Lower leg skin (tissue), 4 donors: Measurements from ENCODE around the gene GPRC5B. TPM values are rescaled to one million over a fixed set of nuclear protein-coding genes. Genes with fewer than 3 reads are reported as not detected.

Experiments
- DNase-seq, 2 donors: peaks; one replicate each; pipeline ENCODE4 v3.0.0-alpha.2; 2019; ENCODE audit warnings: low spot score in 2 of 2
- H3K4me3 ChIP-seq: fragments of 200-600 bp; sonication (generic); 2 replicates; pipeline ENCODE4 v1.5.1; 2017; ENCODE audit warnings: mild to moderate bottlenecking, low read depth; ENCODE audit not compliant: poor library complexity, severe bottlenecking
- POLR2A ChIP-seq, 2 donors: fragments of 450-650 bp; IDR thresholded peaks; one replicate each; pipeline ENCODE4 v1.6.1; 2016 to 2017; ENCODE audit warnings: antibody characterized with exemption in 2 of 2, mild to moderate bottlenecking in 1 of 2, moderate library complexity in 1 of 2
- WGBS, 2 donors: methylation state at CpG; one replicate each; pipeline ENCODE4 v1.1.5; 2018; 5-methylcytosine and 5-hydroxymethylcytosine counted together
- intact Hi-C: fragments of 100-400 bp; cut with DNase I; formaldehyde crosslinking; loops from one replicate; pipeline ENCODE4 v1.15.0; 2023; ENCODE audit warnings: low total_unique reads
- total RNA-seq, 4 donors: library from RNA; depleted of rRNA; stranded (reverse); fragments of >200 nt; gene quantifications; one replicate each; pipeline ENCODE4 v1.1.0, GENCODE V29; 2016
- TF ChIP-seq, protein P1 (sequence below), 3 donors: fragments of 450-650 bp; IDR thresholded peaks; one replicate each; pipeline ENCODE4 v1.5.1; 2016; ENCODE audit warnings: antibody characterized with exemption in 3 of 3, mild to moderate bottlenecking in 3 of 3, moderate library complexity in 2 of 3

GPRC5B gene
- total RNA-seq, 4 donors from 2014 or later: 5.0 to 16.6 (median 9.5) TPM

DNA sequence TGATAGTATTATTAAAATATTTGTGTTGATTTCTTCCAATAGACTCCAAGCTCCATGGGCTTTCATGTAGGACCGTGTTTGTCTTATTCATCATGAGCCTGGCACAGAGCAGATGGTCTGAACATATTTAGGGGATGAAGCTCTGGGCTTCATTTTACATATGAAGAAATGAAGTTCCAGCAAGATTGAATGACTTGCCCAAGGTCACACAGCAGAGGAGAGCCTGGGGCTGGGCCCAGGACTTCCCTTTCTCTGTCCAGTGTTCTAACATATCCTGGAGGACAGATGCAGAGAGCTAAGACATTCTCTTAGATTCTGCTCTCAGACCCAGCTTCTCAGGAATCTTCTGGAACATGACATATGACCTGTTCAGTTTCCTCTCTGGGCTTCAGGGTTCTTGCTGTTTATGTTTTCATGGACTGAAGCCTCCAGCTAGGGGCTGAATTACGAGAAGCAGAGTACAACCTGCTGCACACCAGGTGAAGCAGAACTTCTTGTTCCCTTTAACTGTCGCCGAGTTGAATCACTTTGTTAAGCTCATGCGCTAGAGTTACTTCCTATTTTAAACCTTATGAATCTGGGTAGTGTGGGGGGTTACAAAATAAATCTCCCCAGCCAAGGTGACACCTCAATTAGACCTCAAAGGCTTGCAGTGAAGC lies 53.6 kb downstream of the GPRC5B start:
- intact Hi-C loops: no loop called here
- 69 to 73% methylated on average over 5 of the region's 5 CpGs for WGBS, 2 donors
- no peak for DNase-seq

DNA sequence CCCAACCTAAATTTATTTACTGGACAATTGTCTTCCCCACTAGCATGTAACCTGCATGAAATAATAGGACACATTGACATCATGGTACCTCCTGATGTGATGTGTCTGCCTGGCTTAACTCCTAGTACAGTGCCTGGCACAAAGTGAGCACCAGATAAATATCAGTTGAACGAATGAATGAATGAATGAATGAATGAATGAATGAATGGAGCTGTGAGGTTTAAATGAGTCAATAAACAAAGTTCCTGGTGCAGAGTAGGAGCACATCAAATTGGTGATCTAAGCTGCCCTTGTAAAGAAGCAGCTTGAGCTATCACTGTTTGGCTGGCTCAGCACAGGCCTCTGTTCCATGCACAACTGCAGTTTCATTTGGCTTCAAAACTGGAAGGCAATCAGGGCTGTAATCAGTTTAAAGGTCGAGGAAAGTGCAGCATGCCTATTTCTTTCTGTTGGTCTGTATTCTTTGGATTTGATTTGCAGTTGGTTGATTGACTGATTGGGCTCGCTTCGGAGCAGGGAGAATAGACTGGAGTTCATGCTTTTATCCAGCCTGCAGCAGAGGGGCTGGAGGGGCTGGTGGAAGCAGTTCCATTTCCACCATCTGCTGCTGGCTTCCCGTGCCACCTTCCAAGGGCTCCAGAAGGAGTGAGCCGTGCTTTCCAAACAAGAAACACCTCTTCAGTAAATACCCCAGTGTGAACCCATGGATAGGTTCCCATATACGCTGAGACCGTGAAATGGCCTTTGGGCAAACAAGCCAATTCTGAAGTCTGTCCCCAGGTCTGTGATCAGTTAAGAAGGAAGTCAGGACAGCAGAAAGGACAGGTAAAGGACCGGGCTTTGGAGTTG lies 54.6 kb downstream of the GPRC5B start:
- WGBS, 2 donors: 85 to 91% methylated on average over 9 of the region's 9 CpGs
- H3K4me3 ChIP-seq: no peak overlapping the region
- TF ChIP-seq POLR2A (IDR thresholded peaks at IDR 0.05): no peak
- TF ChIP-seq, protein P1, sequence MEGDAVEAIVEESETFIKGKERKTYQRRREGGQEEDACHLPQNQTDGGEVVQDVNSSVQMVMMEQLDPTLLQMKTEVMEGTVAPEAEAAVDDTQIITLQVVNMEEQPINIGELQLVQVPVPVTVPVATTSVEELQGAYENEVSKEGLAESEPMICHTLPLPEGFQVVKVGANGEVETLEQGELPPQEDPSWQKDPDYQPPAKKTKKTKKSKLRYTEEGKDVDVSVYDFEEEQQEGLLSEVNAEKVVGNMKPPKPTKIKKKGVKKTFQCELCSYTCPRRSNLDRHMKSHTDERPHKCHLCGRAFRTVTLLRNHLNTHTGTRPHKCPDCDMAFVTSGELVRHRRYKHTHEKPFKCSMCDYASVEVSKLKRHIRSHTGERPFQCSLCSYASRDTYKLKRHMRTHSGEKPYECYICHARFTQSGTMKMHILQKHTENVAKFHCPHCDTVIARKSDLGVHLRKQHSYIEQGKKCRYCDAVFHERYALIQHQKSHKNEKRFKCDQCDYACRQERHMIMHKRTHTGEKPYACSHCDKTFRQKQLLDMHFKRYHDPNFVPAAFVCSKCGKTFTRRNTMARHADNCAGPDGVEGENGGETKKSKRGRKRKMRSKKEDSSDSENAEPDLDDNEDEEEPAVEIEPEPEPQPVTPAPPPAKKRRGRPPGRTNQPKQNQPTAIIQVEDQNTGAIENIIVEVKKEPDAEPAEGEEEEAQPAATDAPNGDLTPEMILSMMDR (IDR thresholded peaks at IDR 0.05): no peak
- no peak for DNase-seq
- intact Hi-C loops: no loop called here

More for the DNA sequence above, 53.6 kb downstream of the GPRC5B start:
- H3K4me3 ChIP-seq: no peak overlapping the region
- TF ChIP-seq, protein P1 (IDR thresholded peaks at IDR 0.05): no peak
- no peak for TF ChIP-seq POLR2A (IDR thresholded peaks at IDR 0.05)

DNA sequence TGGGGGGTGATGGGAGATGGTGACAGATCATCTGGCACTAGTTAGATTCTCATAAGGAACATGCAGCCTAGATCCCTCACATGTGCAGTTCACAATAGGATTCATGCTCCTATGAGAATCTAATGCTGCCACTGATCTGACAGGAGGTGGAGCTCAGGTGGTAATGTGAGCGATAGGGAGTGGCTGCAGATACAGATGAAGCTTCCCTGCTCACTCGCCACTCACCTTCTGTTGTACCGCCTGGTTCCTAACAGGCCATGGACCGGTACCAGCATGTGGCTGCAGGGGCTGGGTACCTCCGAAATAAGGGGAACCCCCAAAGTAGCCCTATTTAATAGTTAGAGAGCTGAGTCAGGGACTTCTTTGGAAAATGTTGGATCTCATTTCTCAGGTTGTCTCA lies 60.4 kb downstream of the GPRC5B start:
- WGBS, 2 donors: 79 to 80% methylated on average over 5 of the region's 5 CpGs
- TF ChIP-seq, protein P1 (IDR thresholded peaks at IDR 0.05): no peak
- no peak for TF ChIP-seq POLR2A (IDR thresholded peaks at IDR 0.05)
- no peak for DNase-seq

DNA sequence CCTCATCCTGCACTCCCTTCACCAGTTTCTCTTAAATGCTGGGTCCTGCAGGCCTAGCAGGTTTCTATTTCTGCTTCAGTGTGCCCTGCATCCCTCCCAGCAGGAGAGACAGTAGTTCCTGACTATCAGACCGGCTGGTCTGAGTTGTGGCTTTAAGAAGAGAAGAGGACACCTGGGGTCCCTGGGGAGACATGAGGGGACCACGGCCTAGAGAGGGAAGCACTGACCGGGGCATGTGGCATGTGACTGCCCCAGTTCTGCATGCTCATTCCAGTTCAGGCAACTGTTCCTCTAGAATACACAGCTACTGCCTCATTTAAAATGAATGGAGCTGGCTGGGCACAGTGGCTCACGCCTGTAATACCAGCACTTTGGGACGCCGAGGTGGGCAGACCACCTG lies 61.3 kb downstream of the GPRC5B start:
- intact Hi-C loops: no loop called here

More for the DNA sequence above, 60.4 kb downstream of the GPRC5B start:
- H3K4me3 ChIP-seq: no peak overlapping the region
- intact Hi-C loops: no loop called here

DNA sequence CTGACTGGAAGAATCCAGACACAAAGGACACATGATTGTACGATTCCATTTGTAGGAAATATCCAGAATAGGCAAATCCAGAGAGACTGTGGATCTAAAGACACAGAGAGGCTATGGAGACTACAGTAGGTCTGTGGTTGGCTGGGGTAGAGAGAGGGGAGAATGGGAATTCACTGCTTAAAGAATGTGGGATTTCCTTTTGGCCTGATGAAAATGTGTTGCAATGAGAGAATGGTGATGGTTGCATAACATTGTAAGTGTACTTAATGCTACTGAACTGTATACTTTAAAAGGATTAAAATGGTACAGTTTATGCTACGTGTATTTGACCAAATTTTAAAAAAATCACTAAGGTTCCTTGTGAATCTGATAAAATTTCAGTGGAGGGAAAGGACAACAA lies 62.1 kb downstream of the GPRC5B start:
- no peak for DNase-seq
- TF ChIP-seq POLR2A (IDR thresholded peaks at IDR 0.05): no peak
- TF ChIP-seq, protein P1 (IDR thresholded peaks at IDR 0.05): no peak
- intact Hi-C loops: no loop called here
- no peak overlapping the region for H3K4me3 ChIP-seq
- WGBS, 2 donors: 85 to 92% methylated on average over 2 of the region's 2 CpGs

More for the DNA sequence above, 61.3 kb downstream of the GPRC5B start:
- TF ChIP-seq POLR2A (IDR thresholded peaks at IDR 0.05): no peak
- TF ChIP-seq, protein P1 (IDR thresholded peaks at IDR 0.05): no peak
- 93 to 96% methylated on average over 6 of the region's 6 CpGs for WGBS, 2 donors
- no peak overlapping the region for H3K4me3 ChIP-seq
- DNase-seq: no peak
